GM19240 (cell line): ENCODE measurements around the gene ACTG1.
"Not testable (repeated sequence)": the region's sequence is repeated elsewhere in the genome, so short reads cannot be mapped to it uniquely, and the experiment has no call there.

ENCODE experiments used
- DNase-seq: peaks from one replicate; pipeline ENCODE4 v3.0.0; 2011; ENCODE audit warnings: low spot score; ENCODE audit not compliant: insufficient read length

The ACTG1 gene

GRCh38 chr17:81533339-81534141 is 20.9 kb upstream of the ACTG1 start:
- DNase-seq: no peak

DNA sequence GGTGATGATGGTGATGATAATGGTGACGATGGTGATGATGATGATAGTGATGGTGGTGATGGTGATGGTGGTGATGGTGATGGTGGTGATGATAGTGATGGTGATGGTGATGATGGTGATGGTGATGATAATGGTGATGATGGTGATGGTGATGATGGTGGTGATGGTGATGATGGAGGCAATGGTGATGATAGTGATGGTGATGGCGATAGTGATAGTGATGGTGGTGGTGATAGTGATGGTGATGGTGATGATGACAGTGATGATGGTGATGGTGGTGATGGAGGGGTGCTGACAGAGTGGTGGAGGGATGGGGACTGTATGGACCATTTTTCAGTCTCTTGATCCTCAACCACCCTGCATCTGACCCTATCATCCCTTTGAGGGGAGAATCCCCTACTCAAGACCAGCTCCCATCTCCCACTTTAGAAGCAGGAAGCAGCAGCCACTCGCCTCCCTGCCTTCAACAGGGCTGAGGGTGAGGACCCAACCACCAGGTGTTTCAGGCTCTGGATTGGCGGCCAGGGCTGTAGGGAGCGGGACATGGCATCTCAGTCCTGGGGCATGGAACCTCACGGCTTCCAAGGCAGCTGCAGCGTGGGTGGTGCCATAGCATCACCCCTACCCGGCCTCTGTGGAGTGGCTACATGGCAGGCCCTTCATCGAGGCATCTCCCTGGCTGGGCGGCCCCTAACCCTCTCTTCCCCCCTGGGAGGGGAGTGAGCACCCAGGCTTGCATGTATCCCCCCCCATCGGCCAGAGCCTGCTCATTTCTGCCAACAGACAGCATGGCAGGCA is 20.1 kb upstream of the ACTG1 start:
- DNase-seq: no peak

DNA sequence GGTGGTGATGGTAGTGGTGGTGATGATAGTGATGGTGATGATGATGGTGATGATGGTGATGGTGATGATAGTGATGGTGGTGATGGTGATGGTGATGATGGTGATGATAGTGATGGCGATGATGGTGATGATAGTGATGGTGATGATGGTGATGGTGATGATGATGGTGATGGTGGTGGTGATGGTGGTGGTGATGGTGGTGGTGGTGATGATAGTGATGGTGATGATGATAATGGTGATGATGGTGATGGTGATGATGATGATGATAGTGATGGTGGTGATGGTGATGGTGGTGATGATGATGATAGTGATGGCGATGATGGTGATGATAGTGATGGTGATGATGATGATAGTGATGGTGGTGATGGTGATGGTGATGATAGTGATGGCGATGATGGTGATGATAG is 19.4 kb upstream of the ACTG1 start:
- DNase-seq: not testable (repeated sequence)

DNA sequence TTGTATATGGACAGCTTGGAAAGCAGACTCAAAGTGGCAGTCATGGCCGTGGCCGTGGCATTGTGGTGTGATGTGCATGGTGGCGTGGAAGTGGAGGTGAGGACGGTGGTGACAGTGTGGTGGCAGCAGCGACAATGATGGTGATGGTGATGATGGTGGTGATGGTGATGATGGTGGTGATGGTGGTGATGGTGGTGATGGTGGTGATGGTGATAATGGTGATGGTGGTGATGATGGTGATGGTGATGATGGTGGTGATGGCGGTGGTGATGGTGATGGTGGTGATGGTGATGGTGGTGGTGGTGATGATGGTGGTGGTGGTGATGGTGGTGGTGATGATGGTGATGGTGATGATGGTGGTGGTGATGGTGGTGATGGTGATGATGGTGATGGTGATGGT is 18.4 kb upstream of the ACTG1 start:
- DNase-seq: not testable (repeated sequence)

DNA sequence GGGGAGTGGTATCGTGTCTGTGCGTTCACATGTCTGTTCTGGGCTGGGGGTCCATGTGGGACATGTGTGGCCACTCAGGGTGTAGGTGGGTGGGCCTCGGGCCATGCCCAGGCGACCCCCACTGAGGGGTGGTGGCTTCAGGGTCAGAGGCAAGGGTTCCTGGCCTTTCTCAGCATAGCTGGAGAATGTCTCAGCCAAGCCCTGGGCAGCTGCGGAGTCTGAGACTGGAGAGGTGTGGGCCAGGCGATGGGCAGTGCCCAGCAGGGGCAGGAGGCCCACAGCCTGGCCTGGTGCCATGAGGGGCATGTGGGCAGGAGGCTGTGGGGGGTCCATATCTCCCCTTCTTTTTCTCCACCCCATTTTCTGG is 16.8 kb upstream of the ACTG1 start:
- DNase-seq: no peak

GRCh38 chr17:81528651-81529436 is 16.2 kb upstream of the ACTG1 start:
- DNase-seq: no peak

- no peak for DNase-seq
Measured at GRCh38 chr17:81528384-81528650, 15.7 kb upstream of the ACTG1 start.

DNA sequence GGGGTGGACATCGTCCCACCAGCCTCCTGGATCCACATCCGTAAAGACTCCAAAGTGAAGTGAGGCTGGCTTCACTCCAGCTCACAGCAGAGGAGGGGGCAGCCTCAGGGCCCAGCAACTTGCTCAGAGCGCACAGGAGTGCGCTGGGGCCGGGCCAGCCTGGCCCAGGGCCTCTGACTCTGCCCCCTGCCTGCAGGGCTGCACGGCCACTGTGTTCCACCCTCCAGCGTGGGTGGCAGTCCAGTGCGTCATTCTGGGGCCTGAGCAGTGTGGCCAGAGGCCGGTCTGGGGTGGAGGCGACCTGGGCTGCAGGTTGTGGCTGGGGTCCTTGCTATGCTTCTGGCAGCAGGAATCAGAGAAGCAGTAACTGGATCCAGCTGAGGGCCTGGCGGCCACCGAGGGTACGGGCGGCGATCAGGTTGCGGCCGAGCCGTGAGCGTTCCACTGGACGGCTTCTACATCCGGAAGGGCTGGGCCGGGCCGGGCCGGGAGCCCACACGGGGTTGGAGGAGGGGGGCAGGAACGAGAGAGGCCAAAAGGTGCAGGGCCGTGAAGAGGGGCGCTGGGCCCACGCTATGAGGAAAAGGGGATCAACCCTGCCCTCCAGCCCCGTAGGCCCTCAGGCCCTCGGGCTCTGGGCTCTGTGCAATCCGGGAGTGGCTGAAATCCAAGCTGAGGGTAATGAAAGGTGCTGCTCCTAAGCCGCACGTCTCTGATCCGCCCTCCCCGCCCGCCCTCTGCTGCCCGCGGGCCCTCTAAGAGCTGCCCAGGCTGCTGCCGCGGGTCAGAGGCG is 15.2 kb upstream of the ACTG1 start, which contains the start of gene FSCN2:
FSCN2 (plus strand) TSS at position 787 of the 793 bp plus-strand sequence. CDS start 155 bp downstream, outside the sequence.
- DNase-seq: no peak

DNA sequence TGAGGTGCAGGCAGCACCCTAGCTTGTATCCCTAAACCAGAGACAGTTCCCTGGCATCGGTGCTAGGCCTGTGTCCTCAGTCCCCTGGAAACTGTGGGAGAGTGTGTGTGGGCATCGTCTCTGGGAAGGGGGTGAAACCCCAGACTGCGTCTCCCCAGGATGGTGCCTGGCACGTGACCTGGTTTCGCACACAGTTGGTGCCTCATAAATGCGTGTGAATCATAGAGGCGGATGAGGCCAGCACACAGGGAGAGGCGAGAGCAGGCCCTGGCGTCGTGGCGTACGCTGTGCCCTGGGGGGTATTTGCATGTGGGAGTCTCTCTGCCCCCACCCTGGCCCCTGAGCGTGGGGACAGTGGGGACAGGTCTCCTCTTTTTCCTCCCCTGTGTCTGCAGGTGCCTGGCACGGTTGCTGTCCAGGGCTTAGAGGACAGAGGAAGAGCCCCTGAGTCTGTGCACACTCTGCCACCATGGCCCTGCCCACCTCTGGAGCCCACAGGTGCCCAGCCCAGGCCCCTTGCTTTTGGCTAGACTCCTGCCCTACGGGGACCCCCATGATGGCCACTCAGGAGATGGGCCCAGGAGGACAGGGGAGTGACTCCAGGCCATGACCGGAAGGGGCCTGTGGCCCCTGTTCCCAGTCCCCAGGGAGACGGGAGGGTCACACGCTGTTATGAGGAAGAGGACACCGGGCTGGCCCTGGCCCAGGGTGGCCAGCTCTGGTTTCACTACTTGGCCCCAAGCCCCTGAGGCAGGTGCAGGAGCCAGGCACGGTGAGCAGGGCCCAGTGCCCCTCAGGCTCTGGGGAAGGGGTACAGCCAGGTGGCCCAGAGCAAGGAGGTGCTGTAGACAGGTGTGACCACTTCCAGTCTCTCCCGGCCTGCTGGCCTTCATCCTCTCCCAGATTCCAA is 14.3 kb upstream of the ACTG1 start:
- DNase-seq: no peak

DNA sequence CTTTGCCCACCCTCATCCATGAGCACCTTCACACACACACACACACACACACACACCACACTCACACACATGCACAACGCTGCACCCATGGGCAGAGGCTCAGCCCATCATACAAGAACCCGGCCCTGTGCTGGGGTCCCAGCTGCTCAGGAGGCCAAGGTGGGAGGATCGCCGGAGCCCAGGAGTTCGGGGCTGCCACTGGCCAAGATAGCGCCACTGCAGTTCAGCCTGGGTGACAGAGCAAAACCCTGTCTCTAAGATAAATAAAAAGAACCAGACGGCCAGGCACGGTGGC is 12.2 kb upstream of the ACTG1 start:
- no peak for DNase-seq

DNA sequence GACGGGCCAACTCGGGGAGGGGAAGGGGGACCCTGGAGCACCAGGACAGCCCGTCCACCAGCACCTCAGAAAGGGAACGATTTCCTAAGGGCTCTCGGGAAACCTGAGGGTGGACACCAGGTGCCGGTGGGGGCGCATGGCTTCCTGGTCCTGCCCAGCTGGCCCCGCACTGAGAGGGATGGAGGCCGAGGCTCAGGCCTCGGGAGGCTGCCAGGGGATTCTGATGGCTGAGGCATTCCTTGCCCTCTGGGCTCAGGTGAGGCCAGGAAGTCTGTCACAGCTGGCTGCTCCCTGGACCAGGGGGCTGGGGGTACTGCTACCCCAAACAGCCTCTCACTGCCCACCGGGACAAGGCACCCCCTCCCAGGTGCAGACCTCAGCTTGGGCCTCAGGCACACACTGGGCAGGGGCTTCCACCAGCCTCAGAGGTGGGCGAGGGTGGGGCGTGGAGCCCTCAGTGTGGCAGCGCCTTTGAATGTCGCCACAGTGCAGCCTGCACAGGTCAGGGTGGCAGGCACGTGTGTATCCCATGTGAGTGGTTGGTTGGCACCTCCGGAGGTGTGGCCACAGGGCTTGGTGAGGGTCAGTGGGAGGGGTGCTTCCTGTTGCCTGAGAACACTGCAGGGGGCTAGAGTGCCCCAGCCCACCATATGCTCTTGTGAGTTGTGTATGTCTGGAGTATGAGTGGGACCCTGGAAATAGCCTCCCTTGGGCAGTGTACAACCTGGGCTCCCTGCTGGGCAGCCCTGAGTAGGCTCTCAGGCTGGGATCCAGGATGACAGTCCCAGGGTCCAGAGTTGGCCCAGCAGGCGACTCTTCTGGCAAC is 11.7 kb upstream of the ACTG1 start:
- no peak for DNase-seq

DNA sequence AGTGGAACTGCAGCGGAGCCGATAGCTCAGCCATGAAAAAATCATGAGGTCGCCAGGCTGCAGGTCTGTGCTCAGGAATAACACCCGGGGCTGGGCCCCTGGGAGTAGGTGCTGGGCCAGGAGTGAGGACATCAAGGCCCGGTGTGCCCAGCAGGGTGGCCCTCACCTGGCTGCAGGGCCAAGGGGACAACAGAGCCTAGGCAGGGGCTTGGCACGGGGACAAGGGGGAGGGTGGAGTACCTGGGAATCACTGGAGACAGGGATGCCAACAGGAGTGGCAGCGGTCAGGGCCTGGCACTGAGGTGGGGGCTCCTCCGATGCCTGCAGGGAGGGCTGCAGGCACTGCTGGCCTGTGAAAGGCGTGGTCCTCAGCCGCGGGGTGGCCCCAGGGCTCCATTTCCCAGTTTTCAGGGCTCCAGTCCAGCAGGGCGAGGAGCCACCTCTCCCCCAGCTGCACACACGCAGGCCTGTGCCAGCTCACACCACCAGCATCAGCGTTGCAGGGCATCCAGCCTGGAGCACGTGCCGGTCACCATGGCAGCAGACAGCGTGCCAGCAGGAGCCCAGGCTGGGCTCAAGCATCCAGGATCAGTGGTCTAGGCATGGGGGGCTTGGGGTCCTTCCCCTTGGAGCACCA is 10.9 kb upstream of the ACTG1 start:
- DNase-seq: no peak

GRCh38 chr17:81522491-81523401 is 10.1 kb upstream of the ACTG1 start:
- no peak for DNase-seq

- DNase-seq: no peak
Measured at GRCh38 chr17:81520021-81520901, 7.7 kb upstream of the ACTG1 start.

DNA sequence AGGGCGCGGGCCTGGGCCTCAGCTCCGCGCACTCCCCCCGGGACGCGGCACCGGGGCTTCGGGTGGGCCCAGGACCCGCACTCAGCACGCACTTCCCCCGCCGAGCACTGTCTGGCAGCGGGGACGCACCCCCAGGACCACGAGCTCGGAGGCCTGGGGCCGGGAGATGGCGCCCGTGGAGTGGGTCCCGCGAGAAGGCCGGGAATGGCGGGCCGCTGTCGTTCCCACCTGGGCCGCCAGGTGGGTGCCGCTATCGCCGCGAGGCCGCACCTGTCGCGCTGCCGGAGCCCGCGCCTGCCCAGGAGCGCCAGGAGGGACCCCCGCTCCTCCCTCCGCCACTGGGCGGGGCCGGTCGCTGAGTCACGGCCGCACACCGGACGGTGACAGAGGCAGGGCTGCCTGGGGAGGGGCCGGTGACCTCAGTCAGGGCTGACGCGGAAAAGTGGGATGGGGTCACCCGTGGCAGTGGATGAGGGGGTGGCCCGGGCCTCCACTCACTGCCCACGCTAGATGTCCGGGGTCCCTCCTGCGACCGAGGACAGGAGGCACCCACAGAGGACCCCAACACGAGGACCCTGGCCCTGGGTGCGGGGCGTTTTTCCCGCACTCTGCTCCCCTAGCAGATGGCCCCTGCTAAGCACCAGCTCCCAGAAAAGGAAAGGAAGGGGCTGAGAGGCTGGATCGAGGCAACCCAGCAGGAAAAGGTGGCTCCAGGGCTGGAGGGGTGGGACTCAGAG is 6.9 kb upstream of the ACTG1 start:
- DNase-seq: no peak

DNA sequence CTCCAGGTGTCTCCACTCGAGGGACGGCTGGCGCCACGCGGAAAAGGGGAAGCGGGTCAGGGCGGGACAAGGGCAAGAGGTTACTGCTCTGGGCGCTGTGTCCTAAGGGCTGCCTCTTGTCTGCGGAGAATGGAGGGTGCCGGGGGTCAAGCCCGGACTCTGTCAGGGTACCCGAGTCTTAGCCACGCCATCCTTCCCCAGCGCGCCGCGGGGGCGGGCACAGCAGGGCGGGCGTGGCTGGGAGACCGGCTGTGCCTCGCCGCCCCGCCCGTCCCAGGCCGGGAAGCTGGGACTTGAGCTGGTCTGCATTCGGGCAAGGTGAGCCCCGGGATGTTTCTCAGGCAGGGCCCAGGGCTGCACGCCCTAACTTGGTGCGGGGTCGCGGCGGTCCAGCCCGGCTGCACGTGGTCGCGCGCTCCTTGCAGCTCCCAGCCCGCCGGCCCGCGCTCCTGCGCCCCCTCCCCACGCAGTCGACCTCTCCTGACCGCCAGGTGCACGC is 6.2 kb upstream of the ACTG1 start:
- no peak for DNase-seq
